ENCODE measurements around the gene LTBR. TPM values are rescaled to one million over a fixed set of nuclear protein-coding genes. Genes with fewer than 3 reads are reported as not detected.

Gene LTBR
- total and polyA plus RNA-seq, 2 donors (not counting 3 experiments of a cell fraction or from before 2014, with no cell fraction given) = 70.7 to 102 TPM

GRCh38 chr12:6434205-6435140 is 50.5 kb downstream of the LTBR start:
- Histone ChIP-seq H3K9me3 (replicated peaks; ENCODE audit: control insufficient read depth, insufficient read depth, low read length) (no peaks in the 10 kb centered on the region), H3K79me2 (ENCODE audit: control insufficient read depth, insufficient read depth, low read length) (no peaks in the 10 kb centered on the region), H3K4me3 (replicated peaks in 1 of 3; ENCODE audit: insufficient read depth in 1 of 3, low read depth in 1 of 3, low read length in 3 of 3) (no peak overlapping the region), H3K27me3 (ENCODE audit: control insufficient read depth in 2 of 2, insufficient read depth in 2 of 2, low read length in 2 of 2) (no peaks in the 10 kb centered on the region), H4K20me1 (replicated peaks; ENCODE audit: control insufficient read depth, extremely low read depth, insufficient read depth, low read length) (no peaks in the 10 kb centered on the region), H3K4me2 (ENCODE audit: insufficient read depth, low read length) (no peak overlapping the region), H3K4me1 (ENCODE audit: control insufficient read depth, extremely low read depth, insufficient read depth, low read length) (peaks cover 18% of the 10 kb centered on the region), H3K27ac (ENCODE audit: insufficient read depth, low read depth, low read length) (no peak overlapping the region), H2AFZ (ENCODE audit: low read depth, low read length) (no peak overlapping the region), H3K9ac (replicated peaks; ENCODE audit: extremely low read depth, insufficient read depth, low read length) (no peak overlapping the region), H3K36me3 (ENCODE audit: control insufficient read depth in 2 of 2, extremely low read depth in 1 of 2, insufficient read depth in 2 of 2, low read length in 2 of 2) (no peaks in the 10 kb centered on the region), H3K9me1 (replicated peaks; ENCODE audit: control insufficient read depth, extremely low read depth, insufficient read depth, low read length) (no peaks in the 10 kb centered on the region)
- dilution Hi-C loops (cut with MboI; ENCODE audit: extremely low pct_ligation_motif_present, low sequenced_read_pairs) (no loop called here), intact Hi-C loops (cut with micrococcal nuclease) (no loop called here)
- DNase-seq (ENCODE audit: low read depth, low spot score) (no peak), FAIRE-seq (no peak)
- BruUV-seq (replicated peaks) = no TSS peak
- POLR2A ChIA-PET = no interaction called here
- TF ChIP-seq MYC (IDR thresholded peaks at IDR 0.05; ENCODE audit: low read depth, low read length) (no peak), CTCF (IDR thresholded peaks at IDR 0.05; ENCODE audit: extremely low read depth in 1 of 2, insufficient read depth in 1 of 2, low read depth in 1 of 2, low read length in 2 of 2) (no peak)
- CTCF ChIA-PET = interaction anchor here (1.2 to 4.0 kb wide), 2 partner anchors 8 to 31 kb away, joined by 5 to 19 read pairs; no protein-coding TSS in a partner anchor

Data from endothelial cell of umbilical vein (primary cell).